T-helper 17 cell (primary cell): ENCODE data around the gene PLEKHO1. TPM values are rescaled to one million over a fixed set of nuclear protein-coding genes. Genes with fewer than 3 reads are reported as not detected.

ENCODE experiments used
- ATAC-seq: fragments of 150-1000 bp; cut with Tn5 transposase; 2 replicates; pipeline ENCODE4 v1.10.0; 2021; ENCODE audit warnings: mild to moderate bottlenecking, moderate library complexity
- DNase-seq, 3 donors: peaks; one replicate each; pipeline versions ENCODE4 v3.0.0 to v3.0.0-alpha.2; 2020 to 2021
- H3K9me3 ChIP-seq: one replicate; pipeline ENCODE4 v1.7.0; 2013; ENCODE audit warnings: low read length, mild to moderate bottlenecking; ENCODE audit not compliant: control insufficient read depth, poor library complexity, severe bottlenecking
- H3K27ac Mint-ChIP-seq: one replicate; pipeline ENCODE4 v1.8.0; 2022; ENCODE audit warnings: mild to moderate bottlenecking, moderate library complexity, mixed read lengths
- H3K27me3 Mint-ChIP-seq: one replicate; pipeline ENCODE4 v1.8.0; 2022; ENCODE audit warnings: mixed read lengths
- H3K36me3 Mint-ChIP-seq: one replicate; pipeline ENCODE4 v1.8.0; 2022; ENCODE audit warnings: low read depth, mixed read lengths
- H3K4me1 Mint-ChIP-seq: one replicate; pipeline ENCODE4 v1.8.0; 2022; ENCODE audit warnings: mild to moderate bottlenecking, mixed read lengths
- H3K4me3 Mint-ChIP-seq: one replicate; pipeline ENCODE4 v1.8.0; 2022; ENCODE audit warnings: mild to moderate bottlenecking, moderate library complexity, mixed read lengths
- total RNA-seq, 4 donors: library from RNA in 2 of 4; stranded (reverse) in 2 of 4; gene quantifications; one replicate each; pipeline ENCODE4 v1.2.3 and lab custom pipeline; 2022 to 2026

The PLEKHO1 gene
- total RNA-seq, 2 donors from 2014 or later, result 71.4 to 124 TPM

- no peak for DNase-seq
- Mint-ChIP-seq H3K4me3 (peak overlapping the region; percentile 19), H3K36me3 (peaks cover 16% of the 10 kb centered on the region), H3K27ac (peak overlapping the region; percentile 95), H3K4me1 (peaks cover 58% of the 10 kb centered on the region), H3K27me3 (no peaks in the 10 kb centered on the region)
- no peak for ATAC-seq
- no peaks in the 10 kb centered on the region for H3K9me3 ChIP-seq
Measured at GRCh38 chr1:150152772-150153456, 3.2 kb downstream of the PLEKHO1 start.

GRCh38 chr1:150154143-150154542, 4.4 kb downstream of the PLEKHO1 start:
- no peaks in the 10 kb centered on the region for H3K9me3 ChIP-seq
- H3K27me3 Mint-ChIP-seq, result no peaks in the 10 kb centered on the region
- DNase-seq, result no peak
- H3K4me1 Mint-ChIP-seq, result peaks cover 50% of the 10 kb centered on the region
- H3K4me3 Mint-ChIP-seq, result peak overlapping the region; percentile 57
- peak overlapping the region; percentile 95 for H3K27ac Mint-ChIP-seq
- peaks cover 19% of the 10 kb centered on the region for H3K36me3 Mint-ChIP-seq
- no peak for ATAC-seq

GRCh38 chr1:150155413-150156071, 5.8 kb downstream of the PLEKHO1 start:
- Mint-ChIP-seq H3K27ac (peak overlapping the region; percentile 95), H3K27me3 (no peaks in the 10 kb centered on the region), H3K4me3 (no peak overlapping the region), H3K36me3 (peaks cover 19% of the 10 kb centered on the region), H3K4me1 (peaks cover 54% of the 10 kb centered on the region)
- H3K9me3 ChIP-seq, result no peaks in the 10 kb centered on the region
- ATAC-seq (no peak), DNase-seq (no peak)

GRCh38 chr1:150156868-150157603, 7.3 kb downstream of the PLEKHO1 start:
- ATAC-seq (no peak), DNase-seq (no peak)
- H3K9me3 ChIP-seq, result no peaks in the 10 kb centered on the region
- H3K27ac Mint-ChIP-seq, result peak overlapping the region; percentile 95
- peaks cover 58% of the 10 kb centered on the region for H3K4me1 Mint-ChIP-seq
- no peak overlapping the region for H3K4me3 Mint-ChIP-seq
- peaks cover 14% of the 10 kb centered on the region for H3K36me3 Mint-ChIP-seq
- no peaks in the 10 kb centered on the region for H3K27me3 Mint-ChIP-seq

- peaks cover 8% of the 10 kb centered on the region for H3K36me3 Mint-ChIP-seq
- no peak for DNase-seq
- no peak for ATAC-seq
- peaks cover 59% of the 10 kb centered on the region for H3K4me1 Mint-ChIP-seq
- no peaks in the 10 kb centered on the region for H3K9me3 ChIP-seq
- H3K27ac Mint-ChIP-seq, result peak overlapping the region; percentile 91
- no peak overlapping the region for H3K4me3 Mint-ChIP-seq
- no peaks in the 10 kb centered on the region for H3K27me3 Mint-ChIP-seq
Measured at GRCh38 chr1:150159550-150159949, 9.8 kb downstream of the PLEKHO1 start.

- H3K9me3 ChIP-seq, result no peaks in the 10 kb centered on the region
- Mint-ChIP-seq H3K4me3 (peak overlapping the region; percentile 68), H3K27me3 (no peaks in the 10 kb centered on the region), H3K36me3 (peaks cover 3% of the 10 kb centered on the region), H3K4me1 (peaks cover 57% of the 10 kb centered on the region), H3K27ac (peak overlapping the region; percentile 91)
- DNase-seq, result no peak
- ATAC-seq, result no peak
Measured at GRCh38 chr1:150160964-150161621, 11.4 kb downstream of the PLEKHO1 start.

DNA sequence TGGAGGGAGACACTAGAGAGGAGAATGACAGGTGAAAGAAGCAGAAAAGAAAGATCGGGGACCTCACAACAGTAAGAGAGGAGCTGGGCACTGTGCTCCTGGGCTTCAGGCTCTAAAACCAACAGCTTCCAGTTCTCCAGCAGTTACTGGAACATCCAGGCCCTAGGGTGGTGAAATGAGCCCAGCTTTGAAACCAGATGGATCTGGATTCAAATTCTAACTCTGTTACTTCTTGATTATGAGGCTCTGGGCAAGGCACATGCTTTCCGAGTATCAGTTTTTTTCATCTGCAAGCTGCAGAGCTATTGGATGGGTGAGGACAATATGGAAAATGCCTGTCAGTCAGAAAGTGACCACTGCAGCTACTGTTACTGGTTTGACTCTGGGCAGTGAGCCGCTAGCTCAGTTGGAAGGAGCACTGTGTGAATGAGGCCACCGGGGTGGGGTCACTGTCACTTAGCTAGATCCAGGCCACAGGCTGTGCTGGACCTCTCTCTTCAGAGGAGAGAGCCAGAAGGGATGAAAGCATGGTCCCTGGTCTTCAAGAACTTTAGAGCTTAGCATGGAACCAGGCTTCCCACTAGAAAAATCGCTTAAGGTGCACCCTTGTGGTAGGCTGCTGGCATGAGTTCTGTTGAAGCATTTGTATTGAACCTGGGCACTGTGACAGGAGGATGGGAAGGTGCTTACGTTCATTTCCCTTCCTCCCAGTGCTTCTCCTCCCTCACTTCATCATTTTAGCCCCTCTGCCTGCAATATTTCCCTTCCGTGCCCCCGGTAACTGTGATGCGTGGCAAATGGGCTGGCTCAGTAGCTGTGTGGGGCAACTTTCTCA, 12.2 kb downstream of the PLEKHO1 start:
- Mint-ChIP-seq H3K36me3 (peaks cover 3% of the 10 kb centered on the region), H3K27ac (peak overlapping the region; percentile 91), H3K4me3 (no peak overlapping the region), H3K27me3 (no peaks in the 10 kb centered on the region), H3K4me1 (peaks cover 53% of the 10 kb centered on the region)
- ATAC-seq (no peak), DNase-seq (no peak)
- H3K9me3 ChIP-seq, result no peaks in the 10 kb centered on the region

DNA sequence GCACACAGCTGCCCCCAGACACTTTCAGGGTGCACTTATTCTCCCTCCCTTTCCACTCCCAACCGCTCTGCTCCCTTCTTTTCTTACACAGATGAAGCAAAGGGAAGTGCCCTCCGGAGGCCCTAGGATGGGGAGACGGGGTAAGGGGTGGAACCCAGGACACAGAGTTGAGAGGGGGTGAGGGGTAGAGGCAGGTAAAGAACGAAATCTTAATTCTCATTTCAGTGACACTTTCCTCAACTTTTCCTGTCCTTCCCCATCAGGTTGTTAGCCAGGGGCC, 12.8 kb downstream of the PLEKHO1 start:
- H3K36me3 Mint-ChIP-seq, result peaks cover 3% of the 10 kb centered on the region
- no peaks in the 10 kb centered on the region for H3K9me3 ChIP-seq
- peaks cover 50% of the 10 kb centered on the region for H3K4me1 Mint-ChIP-seq
- DNase-seq, result no peak
- ATAC-seq, result no peak
- H3K4me3 Mint-ChIP-seq, result no peak overlapping the region
- peak overlapping the region; percentile 79 for H3K27ac Mint-ChIP-seq
- H3K27me3 Mint-ChIP-seq, result no peaks in the 10 kb centered on the region

- ATAC-seq, result peak; percentile 22
- DNase-seq, result no peak
- Mint-ChIP-seq H3K4me1 (peaks cover 45% of the 10 kb centered on the region), H3K4me3 (peak overlapping the region; percentile 28), H3K36me3 (peaks cover 2% of the 10 kb centered on the region), H3K27ac (peak overlapping the region; percentile 79), H3K27me3 (no peaks in the 10 kb centered on the region)
- no peaks in the 10 kb centered on the region for H3K9me3 ChIP-seq
Measured at GRCh38 chr1:150162862-150163706, 13.4 kb downstream of the PLEKHO1 start.

GRCh38 chr1:150164224-150164623, 14.5 kb downstream of the PLEKHO1 start:
- Mint-ChIP-seq H3K27ac (no peak overlapping the region), H3K4me3 (peak overlapping the region; percentile 33), H3K36me3 (no peaks in the 10 kb centered on the region), H3K27me3 (no peaks in the 10 kb centered on the region), H3K4me1 (peaks cover 43% of the 10 kb centered on the region)
- DNase-seq (no peak), ATAC-seq (no peak)
- H3K9me3 ChIP-seq, result no peaks in the 10 kb centered on the region

DNA sequence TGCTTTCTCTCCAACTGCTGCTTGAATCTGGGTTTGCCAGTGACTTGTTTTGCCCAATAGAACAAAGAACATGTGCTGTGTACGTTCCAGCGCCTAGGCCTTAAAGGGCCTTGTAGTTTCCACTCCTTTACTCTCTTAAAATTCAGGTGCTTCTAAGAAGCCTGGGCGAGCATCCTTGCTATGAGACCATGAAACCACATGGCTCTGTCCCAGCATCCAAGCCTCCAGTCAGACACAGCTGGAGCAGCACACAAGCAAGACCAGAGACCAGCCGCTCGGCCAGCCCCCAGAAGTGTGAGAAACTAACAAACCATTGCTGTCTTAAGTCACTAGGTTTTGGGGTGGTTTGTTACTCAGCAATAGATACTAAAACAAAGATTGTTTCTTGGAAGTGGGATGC, 15.1 kb downstream of the PLEKHO1 start:
- no peaks in the 10 kb centered on the region for H3K9me3 ChIP-seq
- Mint-ChIP-seq H3K27me3 (no peaks in the 10 kb centered on the region), H3K36me3 (no peaks in the 10 kb centered on the region), H3K27ac (no peak overlapping the region), H3K4me3 (no peak overlapping the region), H3K4me1 (peaks cover 41% of the 10 kb centered on the region)
- DNase-seq, result no peak
- no peak for ATAC-seq
